Neuronal stem cell (in vitro differentiated cells): ENCODE results near the gene PRSS48.

ENCODE experiments used
- DNase-seq: peaks from one replicate; pipeline ENCODE4 v3.0.0-alpha.2; 2013; ENCODE audit warnings: low spot score
- H2AFZ ChIP-seq: one replicate; pipeline ENCODE4 v1.6.1; 2013; ENCODE audit warnings: mild to moderate bottlenecking, low read length, inconsistent platforms
- H2AK5ac ChIP-seq: 2 replicates; pipeline ENCODE4 v1.6.1; 2013; ENCODE audit warnings: low read depth, mild to moderate bottlenecking, inconsistent platforms, low read length, moderate library complexity, mixed read lengths
- H2BK120ac ChIP-seq: 2 replicates; pipeline ENCODE4 v1.6.1; 2013; ENCODE audit warnings: low read depth, mild to moderate bottlenecking, inconsistent platforms, low read length, moderate library complexity, mixed read lengths
- H2BK12ac ChIP-seq: one replicate; pipeline ENCODE4 v1.6.1; 2013; ENCODE audit warnings: low read length, inconsistent platforms
- H2BK15ac ChIP-seq: 2 replicates; pipeline ENCODE4 v1.6.1; 2013; ENCODE audit warnings: mild to moderate bottlenecking, low read length, inconsistent platforms, mixed read lengths
- H2BK5ac ChIP-seq: one replicate; pipeline ENCODE4 v1.6.1; 2013; ENCODE audit warnings: inconsistent platforms, mild to moderate bottlenecking, low read length, moderate library complexity
- H3K14ac ChIP-seq: one replicate; pipeline ENCODE4 v1.6.1; 2013; ENCODE audit warnings: low read length, inconsistent platforms
- H3K18ac ChIP-seq: 2 replicates; pipeline ENCODE4 v1.6.1; 2013; ENCODE audit warnings: low read length, inconsistent platforms
- H3K23ac ChIP-seq: 2 replicates; pipeline ENCODE4 v1.6.1; 2013; ENCODE audit warnings: low read depth, mild to moderate bottlenecking, mixed read lengths, low read length, inconsistent platforms; ENCODE audit not compliant: poor library complexity
- H3K27ac ChIP-seq: replicated peaks from 3 replicates; pipeline ENCODE4 v1.5.1; 2013; ENCODE audit warnings: low read length, inconsistent platforms
- H3K27me3 ChIP-seq, 3 experiments: 2 replicates each; pipeline ENCODE4 v1.6.1; 2013; ENCODE audit warnings: low read length in 3 of 3, mild to moderate bottlenecking in 2 of 3, inconsistent platforms in 1 of 3, low read depth in 1 of 3, mixed read lengths in 1 of 3, moderate library complexity in 1 of 3; ENCODE audit not compliant: control insufficient read depth in 3 of 3, insufficient read depth in 3 of 3
- H3K36me3 ChIP-seq, 2 donors: replicated peaks in 1 of 2; 2 replicates each; pipeline ENCODE4 v1.6.1; 2013; ENCODE audit warnings: low read length in 2 of 2; ENCODE audit not compliant: control insufficient read depth in 2 of 2, insufficient read depth in 2 of 2
- H3K4ac ChIP-seq: 2 replicates; pipeline ENCODE4 v1.6.1; 2013; ENCODE audit warnings: inconsistent platforms, mild to moderate bottlenecking, low read length, moderate library complexity
- H3K4me1 ChIP-seq, 2 donors: 1 replicate in 1 of 2; 2 replicates in 1 of 2; pipeline ENCODE4 v1.6.1; 2013; ENCODE audit warnings: low read length in 2 of 2, low read depth in 1 of 2; ENCODE audit not compliant: control insufficient read depth in 2 of 2, insufficient read depth in 1 of 2
- H3K4me2 ChIP-seq: one replicate; pipeline ENCODE4 v1.6.1; 2013; ENCODE audit warnings: mild to moderate bottlenecking, low read length, inconsistent platforms; ENCODE audit not compliant: insufficient read depth, poor library complexity, severe bottlenecking
- H3K4me3 ChIP-seq, 2 donors: 2 replicates each; pipeline ENCODE4 v1.5.1; 2013; ENCODE audit warnings: low read length in 2 of 2, mild to moderate bottlenecking in 2 of 2, inconsistent platforms in 1 of 2, moderate library complexity in 1 of 2
- H3K79me1 ChIP-seq: one replicate; pipeline ENCODE4 v1.6.1; 2013; ENCODE audit warnings: low read depth, mild to moderate bottlenecking, inconsistent platforms, low read length, moderate library complexity
- H3K9ac ChIP-seq: one replicate; pipeline ENCODE4 v1.6.1; 2013; ENCODE audit warnings: mild to moderate bottlenecking, low read depth, low read length, inconsistent platforms; ENCODE audit not compliant: poor library complexity
- H3K9me3 ChIP-seq, 2 donors: replicated peaks in 1 of 2; 2 replicates each; pipeline versions ENCODE3 to v1.6.1; 2013; ENCODE audit warnings: low read length in 2 of 2, mild to moderate bottlenecking in 2 of 2, inconsistent platforms in 1 of 2, low read depth in 1 of 2, mixed read lengths in 1 of 2, moderate library complexity in 1 of 2; ENCODE audit not compliant: control insufficient read depth in 2 of 2, insufficient read depth in 1 of 2
- H4K8ac ChIP-seq: one replicate; pipeline ENCODE4 v1.6.1; 2013; ENCODE audit warnings: low read depth, mild to moderate bottlenecking, inconsistent platforms, low read length, moderate library complexity
- H4K91ac ChIP-seq: one replicate; pipeline ENCODE4 v1.6.1; 2013; ENCODE audit warnings: low read length, low read depth, mild to moderate bottlenecking, inconsistent platforms; ENCODE audit not compliant: poor library complexity
- WGBS, 2 donors: extraction: QIAGEN DNeasy Blood & Tissue Kit; methylation state at CpG; one replicate each; pipeline ENCODE4 v1.1.7; 2013; ENCODE audit warnings: missing lambda C conversion rate in 2 of 2, mixed read lengths in 1 of 2; ENCODE audit not compliant: insufficient read length in 2 of 2, insufficient replicate concordance in 1 of 2; ENCODE audit errors: extremely low coverage in 2 of 2; 5-methylcytosine and 5-hydroxymethylcytosine counted together

Gene PRSS48

DNA sequence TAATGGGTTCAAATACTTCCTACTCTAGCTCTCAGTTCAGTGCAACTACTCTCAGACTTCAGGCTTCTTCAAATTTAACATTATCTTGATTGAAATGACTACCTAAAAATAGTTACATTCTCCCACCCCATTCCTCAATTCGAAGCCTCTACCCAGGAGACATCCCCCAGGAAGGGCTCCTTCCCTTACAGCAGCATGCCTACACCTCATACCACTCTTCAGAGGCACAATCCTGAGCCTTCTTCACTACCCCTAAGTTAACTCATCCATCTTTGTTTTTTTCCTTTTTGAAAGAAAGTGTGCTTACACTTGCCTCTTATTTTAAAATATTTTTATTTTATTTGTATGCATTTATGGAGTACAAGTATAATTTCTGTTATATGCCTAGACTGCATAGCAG, 17.2 kb upstream of the PRSS48 start:
- no peak overlapping the region for H3K9ac ChIP-seq
- H3K4me1 ChIP-seq: no peaks in the 10 kb centered on the region
- peaks cover 0 to 7% of the 10 kb centered on the region in 2 donors for H3K9me3 ChIP-seq
- H2BK120ac ChIP-seq: no peak overlapping the region
- H2BK5ac ChIP-seq: no peak overlapping the region
- no peak overlapping the region for H3K18ac ChIP-seq
- no peak overlapping the region for H2AFZ ChIP-seq
- no peak overlapping the region for H4K8ac ChIP-seq
- no peak overlapping the region for H3K4ac ChIP-seq
- H3K23ac ChIP-seq: no peak overlapping the region
- H2AK5ac ChIP-seq: no peak overlapping the region
- WGBS, 2 donors: no CpG with 5 or more reads among the region's 1 CpG
- H3K14ac ChIP-seq: no peak overlapping the region
- no peak overlapping the region for H3K4me2 ChIP-seq
- H3K36me3 ChIP-seq: peaks cover 0 to 14% of the 10 kb centered on the region in 2 donors
- no peak overlapping the region for H2BK12ac ChIP-seq
- no peak overlapping the region for H3K4me3 ChIP-seq
- no peaks in the 10 kb centered on the region for H3K79me1 ChIP-seq
- no peak overlapping the region for H3K27ac ChIP-seq
- no peak overlapping the region for H4K91ac ChIP-seq
- H2BK15ac ChIP-seq: no peak overlapping the region
- no peak for DNase-seq
- no peaks in the 10 kb centered on the region for H3K27me3 ChIP-seq

DNA sequence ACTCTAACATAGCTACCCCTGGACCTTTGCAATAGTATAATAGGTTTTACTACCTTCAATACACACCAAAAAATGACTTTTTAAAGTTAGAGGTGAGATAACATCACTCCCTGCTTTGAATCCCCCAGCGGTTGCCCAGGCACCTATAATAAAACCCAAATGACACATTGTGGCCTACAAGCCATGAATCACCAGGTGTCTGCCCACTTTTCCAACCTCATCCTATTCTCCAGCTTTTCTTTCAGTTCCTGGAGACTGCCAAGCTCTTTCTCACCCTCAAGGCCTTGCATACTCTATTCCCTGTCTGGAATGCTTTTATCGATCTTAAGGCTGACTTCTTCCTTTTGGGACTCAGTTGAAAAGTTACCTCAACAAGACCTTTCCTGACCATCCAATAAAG, 16.4 kb upstream of the PRSS48 start:
- no peak overlapping the region for H2AFZ ChIP-seq
- no peak overlapping the region for H3K9ac ChIP-seq
- no peak overlapping the region for H3K27ac ChIP-seq
- no peak overlapping the region for H2BK120ac ChIP-seq
- no peak overlapping the region for H2BK5ac ChIP-seq
- peaks cover 0 to 14% of the 10 kb centered on the region in 2 donors for H3K36me3 ChIP-seq
- H3K9me3 ChIP-seq: peaks cover 0 to 7% of the 10 kb centered on the region in 2 donors
- no peak overlapping the region for H4K91ac ChIP-seq
- H2BK15ac ChIP-seq: no peak overlapping the region
- H3K4me1 ChIP-seq: no peaks in the 10 kb centered on the region
- no peak overlapping the region for H3K18ac ChIP-seq
- WGBS, 2 donors: no CpG with 5 or more reads among the region's 2 CpGs
- no peak overlapping the region for H2BK12ac ChIP-seq
- no peak overlapping the region for H3K4me2 ChIP-seq
- no peak overlapping the region for H2AK5ac ChIP-seq
- no peaks in the 10 kb centered on the region for H3K79me1 ChIP-seq
- H4K8ac ChIP-seq: no peak overlapping the region
- DNase-seq: no peak
- H3K4ac ChIP-seq: no peak overlapping the region
- H3K14ac ChIP-seq: no peak overlapping the region
- no peak overlapping the region for H3K4me3 ChIP-seq
- H3K23ac ChIP-seq: no peak overlapping the region
- no peaks in the 10 kb centered on the region for H3K27me3 ChIP-seq

DNA sequence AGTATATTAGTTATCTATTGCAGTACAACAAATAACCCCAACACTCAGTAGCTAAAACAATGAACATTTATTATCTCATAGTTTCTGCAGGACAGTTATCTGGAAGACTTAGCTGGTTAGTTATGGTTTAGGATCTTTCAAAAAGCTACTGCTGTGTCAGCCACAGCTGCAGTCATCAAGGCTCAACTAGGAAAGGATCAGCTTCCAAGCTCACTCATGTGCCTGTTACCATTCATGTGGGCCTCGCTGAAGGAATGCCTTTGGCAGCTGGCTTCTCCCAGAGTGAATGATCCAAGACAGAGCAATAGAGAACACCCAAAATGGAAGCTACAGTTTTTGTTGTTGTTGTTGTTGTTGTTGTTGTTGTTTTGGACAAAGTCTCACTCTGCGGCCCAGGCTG, 13.5 kb upstream of the PRSS48 start:
- Histone ChIP-seq H3K4me1 (no peaks in the 10 kb centered on the region), H3K79me1 (no peaks in the 10 kb centered on the region), H2BK120ac (no peak overlapping the region), H3K9ac (no peak overlapping the region), H4K8ac (no peak overlapping the region), H3K27ac (no peak overlapping the region), H3K23ac (no peak overlapping the region), H2AFZ (no peak overlapping the region), H3K4me3 (no peak overlapping the region), H3K36me3 (peaks cover 0 to 6% of the 10 kb centered on the region in 2 donors), H2BK15ac (no peak overlapping the region), H3K9me3 (no peaks in the 10 kb centered on the region), H2BK5ac (no peak overlapping the region), H3K14ac (no peak overlapping the region), H3K18ac (no peak overlapping the region), H3K4ac (no peak overlapping the region), H3K27me3 (no peaks in the 10 kb centered on the region), H2AK5ac (no peak overlapping the region), H4K91ac (no peak overlapping the region), H3K4me2 (no peak overlapping the region), H2BK12ac (no peak overlapping the region)
- DNase-seq: no peak
- WGBS, 2 donors: no CpG with 5 or more reads among the region's 2 CpGs

DNA sequence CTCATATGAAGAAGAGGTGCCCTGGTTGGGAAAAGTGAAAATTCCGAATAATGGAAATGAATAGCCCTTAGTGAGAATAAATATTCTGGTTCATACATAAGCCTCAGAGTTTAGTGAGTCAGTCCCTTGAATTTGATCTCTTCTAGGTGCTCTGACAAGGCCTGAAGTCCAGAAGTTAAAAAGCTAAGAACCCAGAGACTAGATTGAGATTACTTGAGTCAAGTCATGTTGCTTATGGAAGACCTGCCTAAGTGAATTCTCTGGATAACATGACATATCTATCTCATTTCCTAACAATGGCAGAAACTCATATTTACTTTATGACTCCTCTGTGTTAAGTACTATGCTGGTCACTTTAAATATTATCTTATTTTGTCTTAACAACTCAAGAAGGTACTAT, 10.5 kb upstream of the PRSS48 start:
- H2AFZ ChIP-seq: no peak overlapping the region
- no peak overlapping the region for H3K9ac ChIP-seq
- H3K4me3 ChIP-seq: no peak overlapping the region
- H4K8ac ChIP-seq: no peak overlapping the region
- H3K18ac ChIP-seq: no peak overlapping the region
- no peak overlapping the region for H2BK5ac ChIP-seq
- no peak overlapping the region for H2AK5ac ChIP-seq
- H2BK15ac ChIP-seq: no peak overlapping the region
- H3K4me1 ChIP-seq: no peaks in the 10 kb centered on the region
- H3K14ac ChIP-seq: no peak overlapping the region
- H3K27me3 ChIP-seq: no peaks in the 10 kb centered on the region
- H3K27ac ChIP-seq: no peak overlapping the region
- no peak overlapping the region for H3K4me2 ChIP-seq
- no peaks in the 10 kb centered on the region for H3K9me3 ChIP-seq
- no peaks in the 10 kb centered on the region for H3K79me1 ChIP-seq
- no CpG with 5 or more reads among the region's 1 CpG for WGBS, 2 donors
- peaks cover 0 to 6% of the 10 kb centered on the region in 2 donors for H3K36me3 ChIP-seq
- no peak overlapping the region for H3K23ac ChIP-seq
- no peak for DNase-seq
- H2BK120ac ChIP-seq: no peak overlapping the region
- no peak overlapping the region for H3K4ac ChIP-seq
- H2BK12ac ChIP-seq: no peak overlapping the region
- H4K91ac ChIP-seq: no peak overlapping the region
